Thoracic aorta (tissue), 2 donors: Measurements from ENCODE around the gene MRPL41. TPM values are rescaled to one million over a fixed set of nuclear protein-coding genes. Genes with fewer than 3 reads are reported as not detected.
A peak's percentile ranks its signal among the peaks of the same experiment; 100 is the strongest.

Experiments used
- ATAC-seq: fragments of 150-250 bp; one replicate; pipeline ENCODE4 v1.8.0; 2017; ENCODE audit warnings: low read depth; ENCODE audit not compliant: insufficient number of reproducible peaks, low FRiP score
- DNase-seq: peaks from one replicate; pipeline ENCODE4 v3.0.0-alpha.2; 2020; ENCODE audit warnings: low spot score
- H3K27ac ChIP-seq, 2 donors: fragments of 200-600 bp; sonication (generic); 1 replicate in 1 of 2; 2 replicates in 1 of 2; pipeline ENCODE4 v1.5.1; 2016; ENCODE audit warnings: mild to moderate bottlenecking in 2 of 2, moderate library complexity in 2 of 2
- H3K27me3 ChIP-seq: fragments of 200-600 bp; sonication (generic); replicated peaks from 2 replicates; pipeline ENCODE4 v1.6.0; 2016; ENCODE audit warnings: mild to moderate bottlenecking; ENCODE audit not compliant: insufficient read depth
- H3K36me3 ChIP-seq: fragments of 200-600 bp; sonication (generic); one replicate; pipeline ENCODE4 v1.5.1; 2016
- H3K4me1 ChIP-seq, 2 donors: fragments of 200-600 bp; sonication (generic); 1 replicate in 1 of 2; 2 replicates in 1 of 2; pipeline versions ENCODE4 v1.5.1 to v1.6.0; 2016; ENCODE audit warnings: low read depth in 2 of 2, mild to moderate bottlenecking in 1 of 2; ENCODE audit not compliant: control insufficient read depth in 1 of 2
- H3K4me3 ChIP-seq: fragments of 200-600 bp; sonication (generic); 2 replicates; pipeline ENCODE4 v1.5.1; 2016; ENCODE audit warnings: mild to moderate bottlenecking
- H3K9me3 ChIP-seq: fragments of 200-600 bp; sonication (generic); 2 replicates; pipeline ENCODE4 v1.5.1; 2016
- total RNA-seq, 2 donors: library from RNA; depleted of rRNA; stranded (reverse); fragments of >200 nt; gene quantifications; one replicate each; pipeline versions ENCODE4 v1.1.0 to v1.2.3, GENCODE V29; 2016
- TF ChIP-seq, protein P1 (sequence below): fragments of 200-600 bp; sonication (generic); IDR thresholded peaks from one replicate; pipeline ENCODE4 v1.5.1; 2019; ENCODE audit warnings: antibody characterized with exemption

Gene MRPL41
- total RNA-seq, 2 donors from 2014 or later = 23.5 to 54.3 TPM

DNA sequence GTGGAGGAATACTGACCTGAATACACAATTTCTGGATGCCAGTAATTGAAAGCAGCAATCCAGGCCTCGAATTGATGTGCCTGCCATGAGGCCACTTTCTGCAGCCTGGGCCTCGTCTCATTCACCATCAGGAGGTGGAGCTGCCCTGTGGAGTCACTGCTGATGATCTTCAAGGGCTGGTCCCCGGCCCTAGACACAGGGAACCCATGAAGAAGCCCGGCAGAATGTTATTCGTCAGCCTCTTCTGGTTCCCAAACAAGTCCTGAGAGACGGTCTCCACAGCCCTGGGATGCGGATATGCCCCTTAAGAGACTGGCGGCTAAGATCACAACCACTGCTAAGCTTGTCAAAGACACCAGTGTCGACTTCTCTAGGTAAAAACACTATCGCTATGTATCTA lies 22.5 kb downstream of the MRPL41 start:
- Histone ChIP-seq H3K4me3 (no peak overlapping the region), H3K27me3 (no peaks in the 10 kb centered on the region), H3K36me3 (peaks cover 28% of the 10 kb centered on the region), H3K9me3 (no peaks in the 10 kb centered on the region), H3K4me1 (peaks cover 11 to 18% of the 10 kb centered on the region in 2 donors), H3K27ac (no peak overlapping the region)
- DNase-seq = no peak
- no peak for ATAC-seq
- TF ChIP-seq, protein P1, sequence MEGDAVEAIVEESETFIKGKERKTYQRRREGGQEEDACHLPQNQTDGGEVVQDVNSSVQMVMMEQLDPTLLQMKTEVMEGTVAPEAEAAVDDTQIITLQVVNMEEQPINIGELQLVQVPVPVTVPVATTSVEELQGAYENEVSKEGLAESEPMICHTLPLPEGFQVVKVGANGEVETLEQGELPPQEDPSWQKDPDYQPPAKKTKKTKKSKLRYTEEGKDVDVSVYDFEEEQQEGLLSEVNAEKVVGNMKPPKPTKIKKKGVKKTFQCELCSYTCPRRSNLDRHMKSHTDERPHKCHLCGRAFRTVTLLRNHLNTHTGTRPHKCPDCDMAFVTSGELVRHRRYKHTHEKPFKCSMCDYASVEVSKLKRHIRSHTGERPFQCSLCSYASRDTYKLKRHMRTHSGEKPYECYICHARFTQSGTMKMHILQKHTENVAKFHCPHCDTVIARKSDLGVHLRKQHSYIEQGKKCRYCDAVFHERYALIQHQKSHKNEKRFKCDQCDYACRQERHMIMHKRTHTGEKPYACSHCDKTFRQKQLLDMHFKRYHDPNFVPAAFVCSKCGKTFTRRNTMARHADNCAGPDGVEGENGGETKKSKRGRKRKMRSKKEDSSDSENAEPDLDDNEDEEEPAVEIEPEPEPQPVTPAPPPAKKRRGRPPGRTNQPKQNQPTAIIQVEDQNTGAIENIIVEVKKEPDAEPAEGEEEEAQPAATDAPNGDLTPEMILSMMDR = no peak

DNA sequence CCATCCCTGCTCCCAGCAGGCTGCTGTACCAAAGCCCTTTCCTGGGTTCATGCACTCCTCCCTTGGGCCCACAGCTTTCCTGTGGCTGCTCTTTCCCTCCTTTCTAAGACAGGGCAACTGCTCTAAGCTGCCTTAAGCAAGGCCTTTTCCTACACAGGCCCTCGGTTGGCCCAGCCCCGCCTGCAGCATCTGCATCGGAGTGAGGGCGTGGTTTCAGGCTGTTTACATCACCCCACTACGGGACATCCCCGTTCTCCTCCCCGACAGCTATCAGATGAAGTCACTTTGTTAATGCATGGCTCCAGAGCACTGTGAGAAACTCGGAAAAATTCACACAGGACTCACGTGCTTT lies 23.7 kb downstream of the MRPL41 start:
- DNase-seq = no peak
- Histone ChIP-seq H3K27ac (no peak overlapping the region), H3K4me1 (peaks cover 11 to 26% of the 10 kb centered on the region in 2 donors), H3K9me3 (no peaks in the 10 kb centered on the region), H3K36me3 (peaks cover 28% of the 10 kb centered on the region), H3K4me3 (no peak overlapping the region), H3K27me3 (no peaks in the 10 kb centered on the region)
- TF ChIP-seq, protein P1 = no peak
- ATAC-seq = no peak

DNA sequence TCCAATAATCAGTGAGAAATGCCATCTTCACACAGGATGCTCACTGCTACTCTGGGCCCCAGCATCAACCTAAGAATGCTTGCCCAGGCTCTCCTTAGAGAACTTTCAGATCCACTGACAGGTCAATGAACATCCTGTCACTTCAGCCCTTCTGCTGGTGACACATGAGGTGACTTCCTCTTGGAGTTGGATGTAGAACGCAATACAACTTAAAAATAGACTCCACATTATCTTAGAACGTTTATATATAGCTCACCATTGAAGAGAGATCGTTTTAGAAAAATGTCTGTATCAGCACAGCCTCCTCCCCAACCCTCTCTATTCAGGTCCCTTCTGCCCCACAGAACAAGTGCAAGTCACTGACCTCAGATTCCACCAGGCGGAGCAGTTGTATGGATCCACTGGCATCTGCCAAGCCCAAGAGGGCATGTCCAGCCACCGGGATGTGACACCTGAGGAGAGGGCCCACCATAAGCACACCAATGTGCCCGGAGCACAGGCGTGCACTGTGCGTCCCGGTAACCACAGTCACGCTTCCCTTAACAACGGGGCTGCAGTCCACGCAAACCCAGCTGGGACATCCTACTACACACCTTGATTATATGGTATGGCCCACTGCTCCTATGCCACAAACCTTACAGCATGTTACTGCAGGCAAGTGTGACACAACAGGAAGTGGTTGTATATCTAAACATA lies 24.2 kb downstream of the MRPL41 start:
- no peak overlapping the region for H3K4me3 ChIP-seq
- DNase-seq = no peak
- no peak overlapping the region for H3K27ac ChIP-seq
- TF ChIP-seq, protein P1 = no peak
- peaks cover 28% of the 10 kb centered on the region for H3K36me3 ChIP-seq
- H3K9me3 ChIP-seq = no peaks in the 10 kb centered on the region
- no peaks in the 10 kb centered on the region for H3K27me3 ChIP-seq
- no peak for ATAC-seq
- H3K4me1 ChIP-seq = peaks cover 11 to 26% of the 10 kb centered on the region in 2 donors

DNA sequence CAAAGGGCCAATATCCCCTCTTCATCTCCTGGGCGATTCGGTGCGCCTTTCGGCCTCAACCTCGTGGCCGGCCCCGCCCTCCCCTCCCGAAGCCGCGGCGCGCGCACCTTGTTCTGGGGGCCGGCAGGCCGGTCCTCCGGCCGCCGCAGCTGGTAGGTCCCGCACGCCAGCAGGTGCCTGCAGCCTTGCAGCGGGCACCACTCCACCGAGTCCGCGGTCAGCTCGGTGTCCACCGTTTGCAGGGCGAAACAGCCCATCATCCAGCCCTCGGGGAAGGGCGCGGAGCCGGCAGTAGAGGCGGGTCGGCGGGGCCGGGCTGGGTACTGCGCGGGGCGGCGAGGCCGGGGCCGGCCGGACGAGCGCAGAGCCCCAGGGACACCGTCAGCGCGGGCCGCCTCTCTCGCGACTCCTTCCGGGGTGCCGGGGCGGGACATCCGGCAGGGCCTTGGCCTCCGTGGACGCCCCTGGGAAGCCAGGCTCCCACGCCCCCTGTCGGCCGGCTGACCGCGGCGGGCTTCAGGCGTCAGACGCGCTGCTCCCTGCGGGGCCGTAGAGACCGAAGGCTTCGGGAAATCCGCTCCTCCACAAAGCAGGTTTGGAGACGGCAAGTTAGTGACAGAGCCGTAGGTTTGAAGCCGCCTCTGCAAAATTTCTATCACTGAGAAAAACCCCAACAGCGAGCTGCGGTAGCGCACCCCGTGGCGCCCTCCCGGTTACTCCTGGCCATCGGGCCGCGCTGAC lies 27.0 kb downstream of the MRPL41 start, which contains the start of gene DPH7:
TSS of gene DPH7 (minus strand) at position 408 of the 741 bp plus-strand sequence. CDS start at position 260, 148 bp downstream.
- Histone ChIP-seq H3K4me3 (peak within 1 kb of the TSS; percentile 98), H3K27me3 (no peaks in the 10 kb centered on the region), H3K9me3 (no peaks in the 10 kb centered on the region), H3K27ac (peak within 1 kb of the TSS; percentile 73 to 81), H3K36me3 (peaks cover 26% of the 10 kb centered on the region), H3K4me1 (peaks cover 11 to 26% of the 10 kb centered on the region in 2 donors)
- TF ChIP-seq, protein P1 = peak; percentile 92
- ATAC-seq = peak; percentile 84
- peak; percentile 75 for DNase-seq

DNA sequence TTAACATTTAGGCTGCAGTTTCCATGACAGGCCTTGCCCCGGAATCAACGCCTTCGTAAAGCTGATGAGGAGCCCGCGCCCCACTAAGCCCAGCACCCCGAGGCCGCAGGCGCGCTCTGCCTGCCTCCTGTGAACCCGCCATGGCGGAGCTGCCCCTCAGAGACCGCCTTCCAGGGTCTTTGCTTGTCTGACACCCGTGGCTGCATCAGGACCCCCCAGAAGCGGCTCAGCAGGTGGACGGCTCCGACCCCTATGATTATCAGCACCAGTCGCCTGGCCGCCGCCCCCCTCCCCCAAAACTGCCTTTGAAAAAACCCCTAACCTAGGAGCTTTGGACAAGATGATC lies 27.6 kb downstream of the MRPL41 start:
- ATAC-seq (no peak), DNase-seq (no peak)
- peaks cover 11 to 26% of the 10 kb centered on the region in 2 donors for H3K4me1 ChIP-seq
- H3K36me3 ChIP-seq = peaks cover 20% of the 10 kb centered on the region
- H3K4me3 ChIP-seq = peak overlapping the region; percentile 98
- H3K27me3 ChIP-seq = no peaks in the 10 kb centered on the region
- TF ChIP-seq, protein P1 = no peak
- no peaks in the 10 kb centered on the region for H3K9me3 ChIP-seq
- peak overlapping the region; percentile 53 to 73 for H3K27ac ChIP-seq
